ENCODE results near the gene BZW2.

DNA sequence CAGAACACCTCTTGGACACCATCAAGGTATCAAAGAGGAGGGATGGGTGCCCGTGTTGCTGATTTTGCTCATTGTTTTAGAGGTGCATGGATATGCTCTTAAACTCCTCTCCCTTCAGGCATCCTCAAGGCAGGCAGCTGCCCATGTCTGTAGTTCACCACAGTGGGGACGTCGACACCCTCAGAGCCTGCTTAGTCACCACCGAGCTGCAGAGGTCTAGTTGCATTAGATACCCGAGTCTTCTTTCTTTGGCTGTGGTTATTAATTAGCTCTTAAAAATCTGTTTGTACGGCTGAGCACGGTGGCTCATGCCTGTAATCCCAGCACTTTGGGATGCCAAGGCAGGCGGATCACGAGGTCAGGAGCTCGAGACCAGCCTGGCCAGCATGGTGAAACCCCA lies 82.8 kb downstream of the BZW2 start:
- TF ChIP-seq, protein P1, sequence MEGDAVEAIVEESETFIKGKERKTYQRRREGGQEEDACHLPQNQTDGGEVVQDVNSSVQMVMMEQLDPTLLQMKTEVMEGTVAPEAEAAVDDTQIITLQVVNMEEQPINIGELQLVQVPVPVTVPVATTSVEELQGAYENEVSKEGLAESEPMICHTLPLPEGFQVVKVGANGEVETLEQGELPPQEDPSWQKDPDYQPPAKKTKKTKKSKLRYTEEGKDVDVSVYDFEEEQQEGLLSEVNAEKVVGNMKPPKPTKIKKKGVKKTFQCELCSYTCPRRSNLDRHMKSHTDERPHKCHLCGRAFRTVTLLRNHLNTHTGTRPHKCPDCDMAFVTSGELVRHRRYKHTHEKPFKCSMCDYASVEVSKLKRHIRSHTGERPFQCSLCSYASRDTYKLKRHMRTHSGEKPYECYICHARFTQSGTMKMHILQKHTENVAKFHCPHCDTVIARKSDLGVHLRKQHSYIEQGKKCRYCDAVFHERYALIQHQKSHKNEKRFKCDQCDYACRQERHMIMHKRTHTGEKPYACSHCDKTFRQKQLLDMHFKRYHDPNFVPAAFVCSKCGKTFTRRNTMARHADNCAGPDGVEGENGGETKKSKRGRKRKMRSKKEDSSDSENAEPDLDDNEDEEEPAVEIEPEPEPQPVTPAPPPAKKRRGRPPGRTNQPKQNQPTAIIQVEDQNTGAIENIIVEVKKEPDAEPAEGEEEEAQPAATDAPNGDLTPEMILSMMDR (IDR thresholded peaks at IDR 0.05): no peak
- TF ChIP-seq POLR2A (IDR thresholded peaks at IDR 0.05): no peak

Measured in right lobe of liver (tissue), 4 donors.